Neural progenitor cell (in vitro differentiated cells): Measurements from ENCODE around the gene QARS1. TPM values are rescaled to one million over a fixed set of nuclear protein-coding genes. Genes with fewer than 3 reads are reported as not detected.

Experiments used
- DNase-seq: peaks from one replicate; pipeline ENCODE4 v3.0.0-alpha.2; 2016; ENCODE audit warnings: low spot score
- H2AFZ ChIP-seq: fragments of 200-600 bp; sonication (generic); replicated peaks from 2 replicates; pipeline ENCODE4 v1.6.1; 2016; ENCODE audit warnings: antibody characterized with exemption
- H3F3A ChIP-seq: fragments of 200-600 bp; sonication (generic); 2 replicates; pipeline ENCODE4 v1.6.1; 2016; ENCODE audit warnings: antibody characterized with exemption, low read depth
- H3K27ac ChIP-seq: fragments of 200-600 bp; sonication (generic); 2 replicates; pipeline ENCODE4 v1.5.1; 2016; ENCODE audit warnings: mild to moderate bottlenecking
- H3K27me3 ChIP-seq: fragments of 200-600 bp; sonication (generic); 2 replicates; pipeline ENCODE4 v1.6.1; 2016; ENCODE audit warnings: mild to moderate bottlenecking, moderate library complexity
- H3K36me3 ChIP-seq: fragments of 200-600 bp; sonication (generic); 2 replicates; pipeline ENCODE4 v1.5.1; 2016
- H3K4me1 ChIP-seq: fragments of 200-600 bp; sonication (generic); 2 replicates; pipeline ENCODE4 v1.6.1; 2016; ENCODE audit warnings: mixed run types
- H3K4me2 ChIP-seq: fragments of 200-600 bp; sonication (generic); 2 replicates; pipeline ENCODE4 v1.6.1; 2016
- H3K4me3 ChIP-seq: fragments of 200-600 bp; sonication (generic); 2 replicates; pipeline ENCODE4 v1.5.1; 2016
- H3K79me2 ChIP-seq: fragments of 200-600 bp; sonication (generic); 2 replicates; pipeline ENCODE4 v1.6.1; 2016; ENCODE audit warnings: low read depth
- H3K9ac ChIP-seq: fragments of 200-600 bp; sonication (generic); 2 replicates; pipeline ENCODE4 v1.6.1; 2016
- H3K9me3 ChIP-seq: fragments of 200-600 bp; sonication (generic); 2 replicates; pipeline ENCODE4 v1.5.1; 2016; ENCODE audit warnings: low read depth
- H4K20me1 ChIP-seq: fragments of 200-600 bp; sonication (generic); 2 replicates; pipeline ENCODE4 v1.6.1; 2016; ENCODE audit warnings: low read depth
- H3K27ac Mint-ChIP-seq: 3 replicates; pipeline ENCODE4 v1.8.0; 2021; ENCODE audit warnings: mixed read lengths
- H3K27me3 Mint-ChIP-seq: 2 replicates; pipeline ENCODE4 v1.8.0; 2022; ENCODE audit warnings: low read depth, mild to moderate bottlenecking, inconsistent platforms, moderate library complexity, mixed read lengths; ENCODE audit not compliant: insufficient read depth
- H3K36me3 Mint-ChIP-seq: 3 replicates; pipeline ENCODE4 v1.8.0; 2021; ENCODE audit warnings: mixed read lengths
- H3K4me1 Mint-ChIP-seq: 3 replicates; pipeline ENCODE4 v1.8.0; 2021; ENCODE audit warnings: mixed read lengths
- H3K4me3 Mint-ChIP-seq: 3 replicates; pipeline ENCODE4 v1.8.0; 2021; ENCODE audit warnings: mild to moderate bottlenecking, moderate library complexity, mixed read lengths
- H3K9me3 Mint-ChIP-seq: 3 replicates; pipeline ENCODE4 v1.8.0; 2020; ENCODE audit warnings: mixed read lengths
- CTCF ChIP-seq: fragments of 200-600 bp; sonication (generic); IDR thresholded peaks from 2 replicates; pipeline ENCODE4 v1.5.1; 2017; ENCODE audit warnings: antibody characterized with exemption, mild to moderate bottlenecking
- EZH2 ChIP-seq: fragments of 200-600 bp; sonication (generic); IDR thresholded peaks from 2 replicates; pipeline ENCODE4 v1.6.1; 2017; ENCODE audit warnings: antibody characterized with exemption, mild to moderate bottlenecking, moderate library complexity
- EZH2phosphoT487 ChIP-seq: fragments of 200-600 bp; sonication (generic); IDR thresholded peaks from 2 replicates; pipeline ENCODE4 v1.6.1; 2017; ENCODE audit warnings: antibody characterized with exemption
- total RNA-seq: library from RNA; depleted of rRNA; stranded (reverse); fragments of >200 nt; gene quantifications from 2 replicates; pipeline ENCODE4 v1.2.3, GENCODE V29; 2015; ENCODE audit warnings: low replicate concordance

The QARS1 gene
- total RNA-seq, 1 donor from 2014 or later: 240 TPM

- peaks cover 4% of the 10 kb centered on the region for H3K4me1 ChIP-seq
- Mint-ChIP-seq H3K27me3 (peaks cover 3% of the 10 kb centered on the region), H3K27ac (peak overlapping the region; percentile 29), H3K9me3 (no peaks in the 10 kb centered on the region), H3K4me3 (peak overlapping the region; percentile 35), H3K36me3 (no peaks in the 10 kb centered on the region), H3K4me1 (peaks cover 34% of the 10 kb centered on the region)
- H3F3A ChIP-seq: peaks cover 10% of the 10 kb centered on the region
- H3K9me3 ChIP-seq: no peaks in the 10 kb centered on the region
- peaks cover 11% of the 10 kb centered on the region for H3K79me2 ChIP-seq
- no peak overlapping the region for H3K27ac ChIP-seq
- H3K27me3 ChIP-seq: peaks cover 4% of the 10 kb centered on the region
- no peak for TF ChIP-seq EZH2
- no peak for TF ChIP-seq EZH2phosphoT487
- no peak for TF ChIP-seq CTCF
- no peak overlapping the region for H3K4me3 ChIP-seq
- H4K20me1 ChIP-seq: no peaks in the 10 kb centered on the region
- H3K4me2 ChIP-seq: peak overlapping the region; percentile 87
- no peaks in the 10 kb centered on the region for H3K36me3 ChIP-seq
- no peak overlapping the region for H3K9ac ChIP-seq
- no peak overlapping the region for H2AFZ ChIP-seq
- DNase-seq: no peak
Observed at GRCh38 chr3:49134471-49135265, 30.1 kb upstream of the QARS1 start.

- Histone ChIP-seq H2AFZ (peak overlapping the region; percentile 92), H3F3A (peaks cover 10% of the 10 kb centered on the region), H3K27ac (no peak overlapping the region), H3K4me3 (peak overlapping the region; percentile 68), H3K9ac (peak overlapping the region; percentile 34), H3K4me2 (peak overlapping the region; percentile 87), H3K36me3 (no peaks in the 10 kb centered on the region), H3K9me3 (no peaks in the 10 kb centered on the region), H3K4me1 (peaks cover 4% of the 10 kb centered on the region), H4K20me1 (no peaks in the 10 kb centered on the region), H3K79me2 (peaks cover 11% of the 10 kb centered on the region), H3K27me3 (peaks cover 4% of the 10 kb centered on the region)
- peaks cover 34% of the 10 kb centered on the region for H3K4me1 Mint-ChIP-seq
- H3K36me3 Mint-ChIP-seq: peaks cover 5% of the 10 kb centered on the region
- DNase-seq: peak; percentile 93
- H3K27me3 Mint-ChIP-seq: peaks cover 3% of the 10 kb centered on the region
- H3K9me3 Mint-ChIP-seq: no peaks in the 10 kb centered on the region
- TF ChIP-seq EZH2: no peak
- no peak for TF ChIP-seq EZH2phosphoT487
- no peak for TF ChIP-seq CTCF
- H3K27ac Mint-ChIP-seq: peak overlapping the region; percentile 98
- H3K4me3 Mint-ChIP-seq: peak overlapping the region; percentile 94
Observed at GRCh38 chr3:49133226-49133951, 28.8 kb upstream of the QARS1 start.

GRCh38 chr3:49132437-49133225 lies 28.1 kb upstream of the QARS1 start, which contains the start of gene LAMB2:
TSS of gene LAMB2 (minus strand) at chr3:49133050. CDS start at chr3:49132867, 183 bp downstream.
- TF ChIP-seq CTCF: peak; percentile 36
- no peak for TF ChIP-seq EZH2
- H3K27ac Mint-ChIP-seq: peak within 1 kb of the TSS; percentile 98
- H3F3A ChIP-seq: peaks cover 10% of the 10 kb centered on the region
- DNase-seq: peak; percentile 89
- H3K9me3 Mint-ChIP-seq: no peaks in the 10 kb centered on the region
- peak within 1 kb of the TSS; percentile 68 for H3K4me3 ChIP-seq
- no peaks in the 10 kb centered on the region for H3K27me3 ChIP-seq
- peak within 1 kb of the TSS; percentile 37 for H3K9ac ChIP-seq
- peak within 1 kb of the TSS; percentile 92 for H2AFZ ChIP-seq
- peaks cover 34% of the 10 kb centered on the region for H3K4me1 Mint-ChIP-seq
- no peaks in the 10 kb centered on the region for H3K36me3 ChIP-seq
- H3K9me3 ChIP-seq: no peaks in the 10 kb centered on the region
- H3K27ac ChIP-seq: peak within 1 kb of the TSS; percentile 79
- peaks cover 3% of the 10 kb centered on the region for H3K27me3 Mint-ChIP-seq
- peaks cover 4% of the 10 kb centered on the region for H3K4me1 ChIP-seq
- peaks cover 11% of the 10 kb centered on the region for H3K79me2 ChIP-seq
- H4K20me1 ChIP-seq: no peaks in the 10 kb centered on the region
- H3K4me3 Mint-ChIP-seq: peak within 1 kb of the TSS; percentile 94
- H3K4me2 ChIP-seq: peak within 1 kb of the TSS; percentile 87
- peaks cover 5% of the 10 kb centered on the region for H3K36me3 Mint-ChIP-seq
